IgD-negative memory B cell (primary cell): ENCODE data around the gene KMT2C. TPM values are rescaled to one million over a fixed set of nuclear protein-coding genes. Genes with fewer than 3 reads are reported as not detected.
"Not testable (repeated sequence)": the region's sequence is repeated elsewhere in the genome, so short reads cannot be mapped to it uniquely, and the experiment has no call there.

ENCODE experiments used
- H3K27ac Mint-ChIP-seq, 3 donors: one replicate each; pipeline ENCODE4 v1.8.0; 2020 to 2022; ENCODE audit warnings: mild to moderate bottlenecking in 3 of 3, mixed read lengths in 3 of 3, moderate library complexity in 1 of 3
- H3K27me3 Mint-ChIP-seq: one replicate; pipeline ENCODE4 v1.8.0; 2021; ENCODE audit warnings: mixed read lengths
- H3K36me3 Mint-ChIP-seq: one replicate; pipeline ENCODE4 v1.8.0; 2020; ENCODE audit warnings: mild to moderate bottlenecking, mixed read lengths
- H3K4me1 Mint-ChIP-seq, 3 donors: one replicate each; pipeline ENCODE4 v1.8.0; 2020 to 2022; ENCODE audit warnings: mixed read lengths in 3 of 3, mild to moderate bottlenecking in 1 of 3
- H3K4me3 Mint-ChIP-seq, 4 donors: one replicate each; pipeline ENCODE4 v1.8.0; 2020 to 2022; ENCODE audit warnings: mild to moderate bottlenecking in 4 of 4, mixed read lengths in 4 of 4, moderate library complexity in 3 of 4
- H3K9me3 Mint-ChIP-seq, 3 donors: one replicate each; pipeline ENCODE4 v1.8.0; 2020 to 2021; ENCODE audit warnings: mixed read lengths in 3 of 3, mild to moderate bottlenecking in 1 of 3
- polyA plus RNA-seq: library from polyadenylated mRNA; unstranded; fragments of 300-500 nt; fragmentation: Illumina TruSeq; gene quantifications from one replicate; pipeline ENCODE4 v1.2.3, GENCODE V29; 2021

The KMT2C gene
- polyA plus RNA-seq, 1 donor from 2014 or later, result 23.7 TPM

GRCh38 chr7:152432735-152433134 is 3.1 kb downstream of the KMT2C start:
- Mint-ChIP-seq H3K4me1 (peaks cover 30 to 34% (median 30%) of the 10 kb centered on the region in 3 donors), H3K4me3 (peak overlapping the region in 2 of 4 donors; percentile 16 to 90), H3K27ac (peak overlapping the region in 2 of 3 donors; percentile 20 to 31)
- H3K36me3 Mint-ChIP-seq, H3K27me3 Mint-ChIP-seq, H3K9me3 Mint-ChIP-seq: not testable (repeated sequence)

DNA sequence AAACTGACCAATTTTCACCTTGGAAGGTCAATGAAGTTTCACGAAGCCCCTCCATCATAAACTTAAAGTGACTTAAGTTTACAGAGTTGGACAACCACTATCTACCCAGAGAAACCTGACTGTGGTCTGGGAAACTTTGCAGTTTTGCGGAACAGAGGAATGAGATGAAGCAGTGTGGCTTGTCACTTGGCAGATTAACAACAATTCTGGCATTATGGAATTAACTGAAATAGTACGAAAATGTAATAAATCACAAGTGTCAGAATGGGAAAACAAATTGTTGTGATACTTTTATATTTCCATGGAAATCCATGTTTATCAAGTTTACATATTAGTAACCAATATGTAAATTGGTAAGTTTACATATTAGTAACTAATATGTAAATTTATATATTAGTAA is 4.9 kb downstream of the KMT2C start:
- Mint-ChIP-seq H3K27me3 (no peaks in the 10 kb centered on the region), H3K27ac (no peak overlapping the region), H3K9me3 (no peaks in the 10 kb centered on the region), H3K36me3 (peaks cover 2% of the 10 kb centered on the region), H3K4me1 (peaks cover 38 to 41% (median 40%) of the 10 kb centered on the region in 3 donors), H3K4me3 (peak overlapping the region in 3 of 4 donors; percentile 11 to 36 (median 11))

- peaks cover 45 to 47% (median 46%) of the 10 kb centered on the region in 3 donors for H3K4me1 Mint-ChIP-seq
- H3K4me3 Mint-ChIP-seq, H3K9me3 Mint-ChIP-seq, H3K36me3 Mint-ChIP-seq, H3K27me3 Mint-ChIP-seq, H3K27ac Mint-ChIP-seq: not testable (repeated sequence)
Measured at GRCh38 chr7:152430118-152430517, 5.7 kb downstream of the KMT2C start.

- H3K27me3 Mint-ChIP-seq, result no peaks in the 10 kb centered on the region
- H3K36me3 Mint-ChIP-seq, result peaks cover 3% of the 10 kb centered on the region
- peaks cover 3 to 11% (median 5%) of the 10 kb centered on the region in 3 donors for H3K9me3 Mint-ChIP-seq
- peak overlapping the region in 1 of 3 donors; percentile 51 for H3K27ac Mint-ChIP-seq
- H3K4me1 Mint-ChIP-seq, result peaks cover 51 to 55% (median 54%) of the 10 kb centered on the region in 3 donors
- H3K4me3 Mint-ChIP-seq, result peak overlapping the region in 2 of 4 donors; percentile 59 to 73
Measured at GRCh38 chr7:152424348-152425108, 11.3 kb downstream of the KMT2C start.

DNA sequence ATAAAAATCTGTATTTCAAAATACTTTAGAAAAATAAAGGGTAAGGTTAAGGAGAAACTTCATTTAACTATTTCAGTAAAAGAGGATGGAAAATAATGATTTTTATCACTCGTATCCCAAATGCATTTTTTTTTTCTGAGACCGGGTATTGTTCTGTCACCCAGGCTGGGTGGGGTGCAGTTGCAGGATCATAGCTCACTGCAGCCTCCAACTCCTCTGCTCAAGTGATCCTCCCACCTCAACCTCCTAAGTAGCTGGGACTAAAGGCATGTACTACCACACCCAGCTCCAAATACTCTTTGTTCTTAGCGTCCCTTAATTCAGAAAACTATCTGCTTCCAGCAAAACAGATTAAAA is 11.8 kb downstream of the KMT2C start:
- H3K27ac Mint-ChIP-seq, result no peak overlapping the region
- peaks cover 49 to 56% (median 55%) of the 10 kb centered on the region in 3 donors for H3K4me1 Mint-ChIP-seq
- peaks cover 3 to 11% (median 5%) of the 10 kb centered on the region in 3 donors for H3K9me3 Mint-ChIP-seq
- H3K27me3 Mint-ChIP-seq, result no peaks in the 10 kb centered on the region
- peaks cover 3% of the 10 kb centered on the region for H3K36me3 Mint-ChIP-seq
- H3K4me3 Mint-ChIP-seq, result no peak overlapping the region

DNA sequence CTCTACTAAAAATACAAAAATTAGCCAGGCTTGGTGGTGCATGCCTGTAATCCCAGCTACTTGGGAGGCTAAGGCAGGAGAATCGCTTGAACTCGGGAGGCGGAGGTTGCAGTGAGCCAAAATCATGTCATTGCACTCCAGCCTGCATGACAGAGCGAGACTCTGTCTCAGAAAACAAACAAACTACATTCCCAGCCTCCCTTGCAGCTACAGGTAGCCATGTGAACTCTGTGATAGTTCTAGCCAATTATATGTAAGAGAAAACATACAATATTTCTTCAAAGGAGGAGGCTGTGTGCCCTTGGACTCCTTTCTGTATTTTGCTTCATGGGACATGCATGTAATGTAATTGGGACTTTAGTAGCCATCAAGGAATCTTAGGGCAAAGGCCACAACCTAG is 12.6 kb downstream of the KMT2C start:
- H3K4me3 Mint-ChIP-seq, result not testable (repeated sequence)

GRCh38 chr7:152420950-152421349 is 14.9 kb downstream of the KMT2C start:
- H3K27ac Mint-ChIP-seq, H3K4me3 Mint-ChIP-seq, H3K27me3 Mint-ChIP-seq, H3K36me3 Mint-ChIP-seq: not testable (repeated sequence)
- Mint-ChIP-seq H3K9me3 (peaks cover 3 to 11% (median 5%) of the 10 kb centered on the region in 3 donors), H3K4me1 (peaks cover 31 to 43% (median 35%) of the 10 kb centered on the region in 3 donors)

More for the DNA sequence above, 12.6 kb downstream of the KMT2C start:
- H3K36me3 Mint-ChIP-seq, H3K27ac Mint-ChIP-seq, H3K27me3 Mint-ChIP-seq: not testable (repeated sequence)
- Mint-ChIP-seq H3K9me3 (peaks cover 3 to 11% (median 5%) of the 10 kb centered on the region in 3 donors), H3K4me1 (peaks cover 45 to 54% (median 50%) of the 10 kb centered on the region in 3 donors)

GRCh38 chr7:152419473-152420429 is 16.1 kb downstream of the KMT2C start:
- Mint-ChIP-seq H3K36me3 (peaks cover 4% of the 10 kb centered on the region), H3K9me3 (peaks cover 3 to 11% (median 5%) of the 10 kb centered on the region in 3 donors), H3K27ac (peak overlapping the region; percentile 11 to 32 (median 21)), H3K27me3 (no peaks in the 10 kb centered on the region), H3K4me3 (peak overlapping the region in 2 of 4 donors; percentile 56 to 58), H3K4me1 (peaks cover 24 to 33% (median 26%) of the 10 kb centered on the region in 3 donors)

- H3K27me3 Mint-ChIP-seq, result no peaks in the 10 kb centered on the region
- no peak overlapping the region for H3K4me3 Mint-ChIP-seq
- H3K4me1 Mint-ChIP-seq, result peaks cover 18 to 30% (median 21%) of the 10 kb centered on the region in 3 donors
- no peak overlapping the region for H3K27ac Mint-ChIP-seq
- H3K9me3 Mint-ChIP-seq, result no peaks in the 10 kb centered on the region
- peaks cover 2% of the 10 kb centered on the region for H3K36me3 Mint-ChIP-seq
Measured at GRCh38 chr7:152414779-152415178, 21.0 kb downstream of the KMT2C start.

DNA sequence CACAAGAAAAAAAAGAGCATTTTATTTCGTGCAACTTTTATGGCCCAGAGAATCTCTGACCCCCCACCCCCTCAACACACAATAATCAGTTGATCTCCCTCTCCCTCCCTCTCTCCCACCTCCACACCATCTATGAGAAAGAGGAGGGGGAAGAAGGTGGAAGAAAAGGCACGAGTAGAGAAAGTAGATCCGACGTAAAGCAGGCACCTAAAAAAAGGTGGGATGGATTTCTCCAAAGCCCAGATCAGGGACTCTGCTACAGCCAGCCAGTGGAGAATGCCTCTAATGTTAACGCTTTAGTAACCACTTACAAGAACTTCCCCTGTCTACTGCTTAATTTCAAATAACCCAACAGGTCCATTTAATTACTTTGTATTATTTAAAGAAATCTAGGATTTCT is 24.4 kb downstream of the KMT2C start:
- H3K27ac Mint-ChIP-seq, result no peak overlapping the region
- H3K9me3 Mint-ChIP-seq, result peaks cover 4 to 5% (median 4%) of the 10 kb centered on the region in 3 donors
- H3K4me3 Mint-ChIP-seq, result peak overlapping the region in 1 of 4 donors; percentile 2

DNA sequence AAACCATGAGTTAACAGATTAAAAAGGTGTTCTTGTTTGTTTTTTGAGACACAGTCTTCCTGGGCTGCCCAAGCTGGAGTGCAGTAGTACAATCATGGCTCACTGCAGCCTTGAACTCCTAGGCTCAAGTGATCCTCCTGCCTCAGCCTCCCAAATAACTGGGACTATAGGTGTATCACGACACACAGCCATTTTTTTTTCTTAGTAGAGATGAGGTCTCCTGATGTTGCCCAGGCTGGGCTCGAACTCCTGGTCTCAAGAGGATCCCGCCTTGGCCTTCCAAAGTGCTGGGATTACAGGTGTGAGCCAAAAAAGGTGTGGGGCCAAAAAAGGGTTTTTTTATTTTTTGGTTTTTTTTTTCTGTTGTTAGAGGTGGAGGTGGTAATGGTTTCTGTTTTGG is 29.3 kb downstream of the KMT2C start:
- Mint-ChIP-seq H3K9me3 (peaks cover 4 to 20% (median 15%) of the 10 kb centered on the region in 3 donors), H3K36me3 (no peaks in the 10 kb centered on the region), H3K4me1 (peaks cover 0 to 5% (median 5%) of the 10 kb centered on the region in 3 donors), H3K27me3 (no peaks in the 10 kb centered on the region), H3K27ac (no peak overlapping the region), H3K4me3 (no peak overlapping the region)

More for the DNA sequence above, 24.4 kb downstream of the KMT2C start:
- peaks cover 11 to 16% (median 15%) of the 10 kb centered on the region in 3 donors for H3K4me1 Mint-ChIP-seq
- no peaks in the 10 kb centered on the region for H3K36me3 Mint-ChIP-seq
- no peaks in the 10 kb centered on the region for H3K27me3 Mint-ChIP-seq

DNA sequence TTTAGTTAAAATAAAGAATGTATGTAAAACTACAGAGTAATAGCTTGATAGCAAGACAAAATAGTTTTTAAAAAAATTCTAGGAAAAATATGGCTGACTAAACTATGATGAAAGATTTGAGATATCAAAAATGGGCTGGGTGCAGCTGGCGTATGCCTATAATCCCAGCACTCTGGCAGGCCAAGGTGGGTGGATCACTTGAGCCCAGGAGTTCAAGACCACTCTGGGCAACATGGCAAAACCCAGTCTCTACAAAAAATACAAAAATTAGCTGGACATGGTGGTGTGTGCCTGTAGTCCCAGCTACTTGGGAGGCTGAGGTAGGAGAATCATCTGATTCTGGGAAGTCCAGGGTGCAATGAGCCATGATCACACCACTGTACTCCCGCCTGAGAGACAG is 29.8 kb downstream of the KMT2C start:
- H3K36me3 Mint-ChIP-seq, H3K27ac Mint-ChIP-seq, H3K27me3 Mint-ChIP-seq, H3K4me3 Mint-ChIP-seq, H3K4me1 Mint-ChIP-seq: not testable (repeated sequence)
- peaks cover 4 to 20% (median 15%) of the 10 kb centered on the region in 3 donors for H3K9me3 Mint-ChIP-seq

GRCh38 chr7:152403726-152404125 is 32.1 kb downstream of the KMT2C start:
- Mint-ChIP-seq H3K4me3 (no peak overlapping the region), H3K27ac (no peak overlapping the region), H3K4me1 (peaks cover 0 to 8% (median 5%) of the 10 kb centered on the region in 3 donors), H3K36me3 (no peaks in the 10 kb centered on the region), H3K9me3 (peaks cover 4 to 20% (median 15%) of the 10 kb centered on the region in 3 donors), H3K27me3 (no peaks in the 10 kb centered on the region)

GRCh38 chr7:152402384-152403250 is 33.2 kb downstream of the KMT2C start:
- Mint-ChIP-seq H3K4me3 (no peak overlapping the region), H3K27me3 (no peaks in the 10 kb centered on the region), H3K27ac (no peak overlapping the region), H3K36me3 (no peaks in the 10 kb centered on the region), H3K4me1 (peaks cover 0 to 14% (median 13%) of the 10 kb centered on the region in 3 donors), H3K9me3 (peaks cover 4 to 20% (median 15%) of the 10 kb centered on the region in 3 donors)
